Measurements from ENCODE around the gene KCTD16.
A peak's percentile ranks its signal among the peaks of the same experiment; 100 is the strongest.

KCTD16 gene

DNA sequence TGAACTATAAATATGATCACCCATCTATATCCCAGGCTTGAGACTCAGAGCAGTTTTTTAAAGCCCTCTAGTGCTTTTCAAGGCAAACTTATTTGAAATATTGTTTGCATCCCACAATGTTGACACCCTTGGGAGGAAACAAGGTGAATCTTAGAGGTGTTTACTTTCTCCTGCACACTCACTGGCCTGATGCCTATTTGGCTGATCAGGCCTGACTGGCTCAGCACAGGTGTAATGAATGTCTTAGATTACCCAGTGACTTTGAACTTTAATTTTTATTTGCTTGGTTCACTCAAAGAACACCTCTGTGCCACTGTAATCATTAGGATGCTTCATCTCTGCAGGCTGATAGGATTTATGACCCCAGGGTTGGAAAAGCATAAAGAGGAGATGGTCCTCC is 158.3 kb downstream of the KCTD16 start:
- no peak overlapping the region for H3K4me3 ChIP-seq (ENCODE audit: low read depth, low read length)
- TF ChIP-seq, protein P1, sequence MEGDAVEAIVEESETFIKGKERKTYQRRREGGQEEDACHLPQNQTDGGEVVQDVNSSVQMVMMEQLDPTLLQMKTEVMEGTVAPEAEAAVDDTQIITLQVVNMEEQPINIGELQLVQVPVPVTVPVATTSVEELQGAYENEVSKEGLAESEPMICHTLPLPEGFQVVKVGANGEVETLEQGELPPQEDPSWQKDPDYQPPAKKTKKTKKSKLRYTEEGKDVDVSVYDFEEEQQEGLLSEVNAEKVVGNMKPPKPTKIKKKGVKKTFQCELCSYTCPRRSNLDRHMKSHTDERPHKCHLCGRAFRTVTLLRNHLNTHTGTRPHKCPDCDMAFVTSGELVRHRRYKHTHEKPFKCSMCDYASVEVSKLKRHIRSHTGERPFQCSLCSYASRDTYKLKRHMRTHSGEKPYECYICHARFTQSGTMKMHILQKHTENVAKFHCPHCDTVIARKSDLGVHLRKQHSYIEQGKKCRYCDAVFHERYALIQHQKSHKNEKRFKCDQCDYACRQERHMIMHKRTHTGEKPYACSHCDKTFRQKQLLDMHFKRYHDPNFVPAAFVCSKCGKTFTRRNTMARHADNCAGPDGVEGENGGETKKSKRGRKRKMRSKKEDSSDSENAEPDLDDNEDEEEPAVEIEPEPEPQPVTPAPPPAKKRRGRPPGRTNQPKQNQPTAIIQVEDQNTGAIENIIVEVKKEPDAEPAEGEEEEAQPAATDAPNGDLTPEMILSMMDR (IDR thresholded peaks at IDR 0.05; ENCODE audit: borderline replicate concordance, insufficient read depth, low read depth, low read length), result no peak

GRCh38 chr5:144329681-144330080 is 159.0 kb downstream of the KCTD16 start:
- H3K4me3 ChIP-seq (ENCODE audit: low read depth, low read length), result no peak overlapping the region
- TF ChIP-seq, protein P1 (IDR thresholded peaks at IDR 0.05; ENCODE audit: borderline replicate concordance, insufficient read depth, low read depth, low read length), result no peak

GRCh38 chr5:144331361-144331760 is 160.7 kb downstream of the KCTD16 start:
- TF ChIP-seq, protein P1 (IDR thresholded peaks at IDR 0.05; ENCODE audit: borderline replicate concordance, insufficient read depth, low read depth, low read length), result no peak

DNA sequence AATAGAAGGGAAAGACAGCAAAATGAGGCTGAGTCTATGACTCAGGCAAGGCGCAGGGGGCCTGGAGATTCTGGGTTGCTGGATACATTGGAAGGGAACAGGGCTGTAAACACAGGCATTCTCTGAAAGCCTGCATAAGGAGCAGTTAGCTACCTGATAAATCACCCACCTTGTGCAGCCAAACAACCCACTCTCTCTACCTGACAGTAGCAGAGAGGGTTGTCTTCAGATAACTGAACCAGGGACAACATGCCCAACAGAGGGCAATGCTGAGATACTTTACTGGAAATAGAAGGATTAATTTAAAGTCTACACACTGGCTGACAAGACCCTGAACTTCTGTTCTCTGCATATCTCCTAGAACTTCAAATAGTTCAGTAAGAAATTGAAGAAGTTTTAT is 161.6 kb downstream of the KCTD16 start:
- H3K4me3 ChIP-seq (ENCODE audit: low read depth, low read length), result no peak overlapping the region
- TF ChIP-seq, protein P1 (IDR thresholded peaks at IDR 0.05; ENCODE audit: borderline replicate concordance, insufficient read depth, low read depth, low read length), result 0 out of 2 replicates have a peak, but pooled peaks have one; percentile 3

More at GRCh38 chr5:144331361-144331760, 160.7 kb downstream of the KCTD16 start:
- H3K4me3 ChIP-seq (ENCODE audit: low read depth, low read length), result no peak overlapping the region

DNA sequence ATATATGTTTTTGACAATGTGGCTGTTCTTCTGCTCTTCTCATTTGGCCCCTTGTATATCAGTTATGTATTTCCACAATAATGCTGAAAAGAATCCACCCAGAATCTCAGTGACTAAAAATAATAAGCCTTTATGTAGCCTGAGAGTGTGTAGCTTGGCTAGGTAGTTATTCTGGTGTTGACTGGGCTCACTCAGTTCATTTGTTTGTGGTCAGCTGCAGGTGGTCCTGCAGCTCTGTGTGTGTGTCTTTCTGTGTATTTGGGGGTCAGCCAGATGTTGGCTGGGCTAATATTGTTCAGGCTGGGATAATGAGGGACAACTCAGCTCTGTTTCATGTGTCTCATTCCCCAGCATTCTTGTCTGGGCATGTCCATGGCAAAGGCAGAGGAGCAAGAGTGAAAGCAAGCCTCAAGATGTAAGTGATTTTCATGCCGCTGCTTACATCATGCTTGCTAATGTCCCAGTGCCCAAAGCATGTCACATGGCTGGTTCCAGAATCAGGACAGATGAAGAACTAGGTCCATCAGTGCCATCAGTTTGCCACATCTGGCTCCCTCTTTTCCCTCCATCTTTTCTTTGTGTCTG is 162.8 kb downstream of the KCTD16 start:
- TF ChIP-seq, protein P1 (IDR thresholded peaks at IDR 0.05; ENCODE audit: borderline replicate concordance, insufficient read depth, low read depth, low read length), result no peak
- no peak overlapping the region for H3K4me3 ChIP-seq (ENCODE audit: low read depth, low read length)

GRCh38 chr5:144335561-144335960 is 164.9 kb downstream of the KCTD16 start:
- no peak overlapping the region for H3K4me3 ChIP-seq (ENCODE audit: low read depth, low read length)
- TF ChIP-seq, protein P1 (IDR thresholded peaks at IDR 0.05; ENCODE audit: borderline replicate concordance, insufficient read depth, low read depth, low read length), result no peak

GRCh38 chr5:144336191-144336961 is 165.7 kb downstream of the KCTD16 start:
- no peak overlapping the region for H3K4me3 ChIP-seq (ENCODE audit: low read depth, low read length)
- TF ChIP-seq, protein P1 (IDR thresholded peaks at IDR 0.05; ENCODE audit: borderline replicate concordance, insufficient read depth, low read depth, low read length), result no peak

Measured in GM12875 (cell line).